AG04450 (cell line): ENCODE results near the gene QTRT2. TPM values are rescaled to one million over a fixed set of nuclear protein-coding genes. Genes with fewer than 3 reads are reported as not detected.

Experiments
- CTCF ChIA-PET: fragments of 300-600, 350-600 bp; formaldehyde crosslinking; extraction: SDS; loops from one replicate; lab custom pipeline; 2022; ENCODE audit warnings: antibody characterized with exemption, inconsistent platforms; lab: Charles Lee
- POLR2A ChIA-PET: fragments of 350-600 bp; formaldehyde crosslinking; extraction: SDS; loops from one replicate; lab custom pipeline; 2021; ENCODE audit warnings: antibody characterized with exemption, inconsistent platforms; lab: Yijun Ruan, JAX
- DNase-seq: peaks from one replicate; pipeline ENCODE4 v3.0.0-alpha.2; 2011; ENCODE audit warnings: low read depth, low spot score
- H3K27ac ChIP-seq: one replicate; pipeline ENCODE4 v1.5.1; 2012; ENCODE audit warnings: low read depth, low read length, control low read depth
- H3K27me3 ChIP-seq: one replicate; pipeline ENCODE4 v1.6.0; 2012; ENCODE audit warnings: low read length; ENCODE audit not compliant: control insufficient read depth, insufficient read depth
- H3K4me3 ChIP-seq: 2 replicates; pipeline ENCODE4 v1.5.1; 2011; ENCODE audit warnings: mild to moderate bottlenecking, low read depth, low read length, control low read depth
- H3K9me3 ChIP-seq: 2 replicates; pipeline ENCODE4 v1.5.1; 2012; ENCODE audit warnings: low read length; ENCODE audit not compliant: control insufficient read depth, insufficient read depth
- CTCF ChIP-seq: IDR thresholded peaks from 2 replicates; pipeline ENCODE4 v1.5.1; 2011; ENCODE audit warnings: low read depth, low read length, control low read depth, inconsistent platforms
- polyA plus RNA-seq: library from polyadenylated mRNA; depleted of rRNA; stranded (reverse); fragments of >200 nt; gene quantifications from 2 replicates; pipeline ENCODE4 v1.2.3, GENCODE V29; 2011

QTRT2 gene
- polyA plus RNA-seq, 1 experiment: 10.8 TPM

GRCh38 chr3:114052216-114052615 lies 4.3 kb upstream of the QTRT2 start:
- Histone ChIP-seq H3K9me3 (no peaks in the 10 kb centered on the region), H3K4me3 (no peak overlapping the region), H3K27me3 (no peaks in the 10 kb centered on the region), H3K27ac (no peak overlapping the region)
- ChIA-PET POLR2A (no interaction called here), CTCF (interaction anchor here (0.6 kb wide), 2 partner anchors 71 to 284 kb away, joined by 3 read pairs; no protein-coding TSS in a partner anchor)
- DNase-seq: no peak
- TF ChIP-seq CTCF: no peak

GRCh38 chr3:114057011-114057347 lies 442 bp downstream of the QTRT2 start:
- no peak overlapping the region for H3K27ac ChIP-seq
- H3K4me3 ChIP-seq: peak overlapping the region; percentile 95
- no peaks in the 10 kb centered on the region for H3K27me3 ChIP-seq
- CTCF ChIA-PET: interaction anchor here (1.9 kb wide), 1 partner anchor 213 kb away, joined by 7 read pairs; no protein-coding TSS in a partner anchor
- POLR2A ChIA-PET: no interaction called here
- DNase-seq: no peak
- H3K9me3 ChIP-seq: no peaks in the 10 kb centered on the region
- TF ChIP-seq CTCF: no peak

- H3K27me3 ChIP-seq: no peaks in the 10 kb centered on the region
- DNase-seq: no peak
- no peaks in the 10 kb centered on the region for H3K9me3 ChIP-seq
- ChIA-PET CTCF (interaction anchor here (0.5 to 1.9 kb wide), 2 partner anchors 16 to 214 kb away, joined by 4 to 7 read pairs; no protein-coding TSS in a partner anchor), POLR2A (no interaction called here)
- TF ChIP-seq CTCF: no peak
- H3K27ac ChIP-seq: no peak overlapping the region
- H3K4me3 ChIP-seq: no peak overlapping the region
Observed at GRCh38 chr3:114058646-114059045, 2.1 kb downstream of the QTRT2 start.

GRCh38 chr3:114060906-114061655 lies 4.5 kb downstream of the QTRT2 start:
- TF ChIP-seq CTCF: no peak
- Histone ChIP-seq H3K27me3 (no peaks in the 10 kb centered on the region), H3K4me3 (no peak overlapping the region), H3K9me3 (no peaks in the 10 kb centered on the region), H3K27ac (no peak overlapping the region)
- ChIA-PET CTCF (no interaction called here), POLR2A (no interaction called here)
- DNase-seq: no peak

- no peak overlapping the region for H3K4me3 ChIP-seq
- no peak overlapping the region for H3K27ac ChIP-seq
- no peaks in the 10 kb centered on the region for H3K27me3 ChIP-seq
- DNase-seq: no peak
- ChIA-PET POLR2A (no interaction called here), CTCF (no interaction called here)
- no peak for TF ChIP-seq CTCF
- no peaks in the 10 kb centered on the region for H3K9me3 ChIP-seq
Observed at GRCh38 chr3:114067804-114068203, 11.3 kb downstream of the QTRT2 start.
